Trophoblast cell (in vitro differentiated cells and primary cell): ENCODE data around the gene SMIM12.
"Not testable (repeated sequence)": the region's sequence is repeated elsewhere in the genome, so short reads cannot be mapped to it uniquely, and the experiment has no call there.

Experiments used
- DNase-seq, 2 donors: peaks; one replicate each; pipeline ENCODE4 v3.0.0-alpha.2; 2016
- H2AFZ ChIP-seq: 2 replicates; pipeline ENCODE4 v1.6.1; 2013; ENCODE audit warnings: low read length, moderate library complexity, mild to moderate bottlenecking; ENCODE audit not compliant: insufficient read depth, poor library complexity
- H2AK5ac ChIP-seq: 2 replicates; pipeline ENCODE4 v1.6.1; 2013; ENCODE audit warnings: mild to moderate bottlenecking, low read length
- H2BK120ac ChIP-seq: 2 replicates; pipeline ENCODE4 v1.6.1; 2013; ENCODE audit warnings: low read length, mild to moderate bottlenecking, moderate library complexity; ENCODE audit not compliant: insufficient read depth, poor library complexity
- H2BK12ac ChIP-seq: 2 replicates; pipeline ENCODE4 v1.6.1; 2013; ENCODE audit warnings: mild to moderate bottlenecking, low read length, moderate library complexity
- H2BK5ac ChIP-seq: 2 replicates; pipeline ENCODE4 v1.6.1; 2013; ENCODE audit warnings: low read length, low read depth, moderate library complexity, mild to moderate bottlenecking; ENCODE audit not compliant: poor library complexity
- H3K14ac ChIP-seq: 2 replicates; pipeline ENCODE4 v1.6.1; 2013; ENCODE audit warnings: mild to moderate bottlenecking, low read length
- H3K18ac ChIP-seq: 2 replicates; pipeline ENCODE4 v1.6.1; 2013; ENCODE audit warnings: mild to moderate bottlenecking, low read length
- H3K23ac ChIP-seq: 2 replicates; pipeline ENCODE4 v1.6.1; 2013; ENCODE audit warnings: low read length
- H3K27ac ChIP-seq: 2 replicates; pipeline ENCODE4 v1.5.1; 2013; ENCODE audit warnings: low read depth, mild to moderate bottlenecking, inconsistent platforms, low read length, moderate library complexity
- H3K27me3 ChIP-seq: 2 replicates; pipeline ENCODE4 v1.6.1; 2013; ENCODE audit warnings: inconsistent platforms, mild to moderate bottlenecking, low read length, moderate library complexity; ENCODE audit not compliant: insufficient read depth
- H3K36me3 ChIP-seq, 2 experiments: 1 replicate in 1 of 2; 2 replicates in 1 of 2; pipeline ENCODE4 v1.6.1; 2013; ENCODE audit warnings: low read length in 2 of 2, mild to moderate bottlenecking in 2 of 2, moderate library complexity in 1 of 2; ENCODE audit not compliant: insufficient read depth in 2 of 2, control insufficient read depth in 1 of 2
- H3K4ac ChIP-seq: 2 replicates; pipeline ENCODE4 v1.6.1; 2013; ENCODE audit warnings: low read depth, mild to moderate bottlenecking, low read length, moderate library complexity
- H3K4me1 ChIP-seq, 2 experiments: 1 replicate in 1 of 2; 2 replicates in 1 of 2; pipeline ENCODE4 v1.6.1; 2013; ENCODE audit warnings: low read length in 2 of 2, mild to moderate bottlenecking in 2 of 2, moderate library complexity in 1 of 2; ENCODE audit not compliant: insufficient read depth in 2 of 2, control insufficient read depth in 1 of 2
- H3K4me2 ChIP-seq: 2 replicates; pipeline ENCODE4 v1.6.1; 2013; ENCODE audit warnings: inconsistent platforms, mild to moderate bottlenecking, low read length, moderate library complexity
- H3K4me3 ChIP-seq: 2 replicates; pipeline ENCODE4 v1.5.1; 2013; ENCODE audit warnings: mild to moderate bottlenecking, low read depth, low read length, inconsistent platforms
- H3K79me1 ChIP-seq: one replicate; pipeline ENCODE4 v1.6.1; 2013; ENCODE audit warnings: low read length
- H3K79me2 ChIP-seq: 2 replicates; pipeline ENCODE4 v1.6.1; 2013; ENCODE audit warnings: low read length, mild to moderate bottlenecking; ENCODE audit not compliant: control insufficient read depth, insufficient read depth, poor library complexity
- H3K9ac ChIP-seq: 2 replicates; pipeline ENCODE4 v1.6.1; 2013; ENCODE audit warnings: mild to moderate bottlenecking, low read length
- H3K9me3 ChIP-seq: 2 replicates; pipeline ENCODE4 v1.6.1; 2013; ENCODE audit warnings: low read depth, mild to moderate bottlenecking, control low read depth, inconsistent platforms, low read length; ENCODE audit not compliant: insufficient read depth
- H4K12ac ChIP-seq: 2 replicates; pipeline ENCODE4 v1.6.1; 2013; ENCODE audit warnings: low read depth, mild to moderate bottlenecking, low read length, moderate library complexity
- H4K8ac ChIP-seq: 2 replicates; pipeline ENCODE4 v1.6.1; 2013; ENCODE audit warnings: low read depth, mild to moderate bottlenecking, low read length, moderate library complexity
- H4K91ac ChIP-seq: one replicate; pipeline ENCODE4 v1.6.1; 2013; ENCODE audit warnings: low read depth, mild to moderate bottlenecking, low read length, moderate library complexity
- WGBS: extraction: QIAGEN DNeasy Blood & Tissue Kit; methylation state at CpG from one replicate; pipeline ENCODE4 v1.1.7; 2013; ENCODE audit warnings: missing lambda C conversion rate; ENCODE audit not compliant: insufficient read length, insufficient coverage; ENCODE audit errors: extremely low coverage; 5-methylcytosine and 5-hydroxymethylcytosine counted together

Gene SMIM12

GRCh38 chr1:34816332-34816731 lies 43.2 kb downstream of the SMIM12 start:
- Histone ChIP-seq H3K4ac (no peak overlapping the region), H2AFZ (no peak overlapping the region), H3K23ac (no peak overlapping the region), H3K4me2 (no peak overlapping the region), H3K14ac (no peak overlapping the region), H3K27ac (no peak overlapping the region), H3K4me1 (no peaks in the 10 kb centered on the region), H4K12ac (no peak overlapping the region), H3K4me3 (no peak overlapping the region), H2BK5ac (no peak overlapping the region), H3K9me3 (no peaks in the 10 kb centered on the region), H3K18ac (no peak overlapping the region), H3K79me2 (no peaks in the 10 kb centered on the region), H4K8ac (no peak overlapping the region), H3K9ac (no peak overlapping the region), H2BK120ac (no peak overlapping the region), H2AK5ac (no peak overlapping the region), H2BK12ac (no peak overlapping the region), H4K91ac (no peak overlapping the region), H3K27me3 (no peaks in the 10 kb centered on the region), H3K36me3 (no peaks in the 10 kb centered on the region), H3K79me1 (no peaks in the 10 kb centered on the region)
- no peak for DNase-seq

- H3K36me3 ChIP-seq, H3K4me1 ChIP-seq, H2BK12ac ChIP-seq, H2BK5ac ChIP-seq, H3K9ac ChIP-seq, H3K4me2 ChIP-seq, H4K91ac ChIP-seq, H3K18ac ChIP-seq, H4K12ac ChIP-seq, H2AK5ac ChIP-seq, H4K8ac ChIP-seq, H3K9me3 ChIP-seq, H3K14ac ChIP-seq, H3K23ac ChIP-seq, H3K27ac ChIP-seq, H3K4ac ChIP-seq, H3K79me1 ChIP-seq, H2AFZ ChIP-seq, DNase-seq, H2BK120ac ChIP-seq, H3K27me3 ChIP-seq, H3K4me3 ChIP-seq, H3K79me2 ChIP-seq: not testable (repeated sequence)
- no CpG with 5 or more reads among the region's 3 CpGs for WGBS
Measured at GRCh38 chr1:34810781-34811180, 48.8 kb downstream of the SMIM12 start.

GRCh38 chr1:34808051-34808810 lies 51.3 kb downstream of the SMIM12 start:
- H4K12ac ChIP-seq, result no peak overlapping the region
- no peak overlapping the region for H4K8ac ChIP-seq
- H2BK12ac ChIP-seq, result no peak overlapping the region
- no peak overlapping the region for H4K91ac ChIP-seq
- H3K18ac ChIP-seq, result no peak overlapping the region
- H3K14ac ChIP-seq, result no peak overlapping the region
- H2AFZ ChIP-seq, result no peak overlapping the region
- no peaks in the 10 kb centered on the region for H3K27me3 ChIP-seq
- H3K79me1 ChIP-seq, result no peaks in the 10 kb centered on the region
- H3K36me3 ChIP-seq, result no peaks in the 10 kb centered on the region
- no peaks in the 10 kb centered on the region for H3K9me3 ChIP-seq
- H3K4me2 ChIP-seq, result no peak overlapping the region
- H2BK5ac ChIP-seq, result no peak overlapping the region
- H3K4ac ChIP-seq, result no peak overlapping the region
- H3K79me2 ChIP-seq, result no peaks in the 10 kb centered on the region
- H3K9ac ChIP-seq, result no peak overlapping the region
- no peak overlapping the region for H2AK5ac ChIP-seq
- H3K4me1 ChIP-seq, result peaks cover 0 to 2% of the 10 kb centered on the region in 2 experiments
- H2BK120ac ChIP-seq, result no peak overlapping the region
- H3K23ac ChIP-seq, result no peak overlapping the region
- no peak overlapping the region for H3K27ac ChIP-seq
- no CpG with 5 or more reads among the region's 9 CpGs for WGBS
- DNase-seq, result peak in 1 of 2 donors; percentile 16
- H3K4me3 ChIP-seq, result no peak overlapping the region

- Histone ChIP-seq H2AFZ (no peak overlapping the region), H2BK12ac (no peak overlapping the region), H3K79me2 (no peaks in the 10 kb centered on the region), H3K27ac (no peak overlapping the region), H4K8ac (no peak overlapping the region), H3K4ac (no peak overlapping the region), H2BK5ac (no peak overlapping the region), H2BK120ac (no peak overlapping the region), H3K79me1 (no peaks in the 10 kb centered on the region), H3K27me3 (no peaks in the 10 kb centered on the region), H3K36me3 (no peaks in the 10 kb centered on the region), H3K18ac (no peak overlapping the region), H4K12ac (no peak overlapping the region), H3K4me2 (no peak overlapping the region), H3K9ac (no peak overlapping the region), H3K9me3 (no peaks in the 10 kb centered on the region), H4K91ac (no peak overlapping the region), H2AK5ac (no peak overlapping the region), H3K14ac (no peak overlapping the region), H3K4me3 (no peak overlapping the region), H3K23ac (no peak overlapping the region), H3K4me1 (peaks cover 0 to 2% of the 10 kb centered on the region in 2 experiments)
- no CpG with 5 or more reads among the region's 3 CpGs for WGBS
- DNase-seq, result peak; percentile 26 to 71
Measured at GRCh38 chr1:34806396-34806795, 53.2 kb downstream of the SMIM12 start.
